Activated CD8-positive, alpha-beta memory T cell treated with anti-CD3 and anti-CD28 coated beads, Interleukin-2, amount 50 U/mL, for 48 hours (primary cell): ENCODE results near the gene CRYGN.

Experiments
- DNase-seq: peaks from one replicate; pipeline ENCODE4 v3.0.0-alpha.2; 2020

CRYGN gene

GRCh38 chr7:151389096-151389767 lies 50.7 kb downstream of the CRYGN start:
- DNase-seq, result no peak

DNA sequence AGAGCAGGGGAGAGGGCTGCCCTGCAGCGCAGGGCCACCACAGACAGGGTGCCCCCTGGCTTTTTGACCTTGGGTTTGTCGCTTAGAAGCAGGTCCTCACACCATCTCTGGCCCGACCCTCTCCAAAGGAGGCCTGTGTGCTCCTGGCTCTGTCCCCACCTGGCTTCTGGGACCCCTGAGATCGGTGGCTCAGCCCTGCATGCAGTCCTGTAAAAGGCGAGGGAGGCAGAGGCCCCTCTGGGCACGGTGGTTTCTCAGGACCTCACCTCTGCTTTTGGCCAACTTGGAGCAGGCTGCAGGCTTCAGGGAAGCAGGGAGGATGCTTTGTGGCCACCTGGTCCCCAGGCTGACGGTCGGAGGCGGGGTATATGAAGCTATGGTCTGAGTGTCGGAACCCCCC lies 51.5 kb downstream of the CRYGN start:
- DNase-seq, result no peak

- DNase-seq, result no peak
Observed at GRCh38 chr7:151388007-151388297, 52.0 kb downstream of the CRYGN start.

DNA sequence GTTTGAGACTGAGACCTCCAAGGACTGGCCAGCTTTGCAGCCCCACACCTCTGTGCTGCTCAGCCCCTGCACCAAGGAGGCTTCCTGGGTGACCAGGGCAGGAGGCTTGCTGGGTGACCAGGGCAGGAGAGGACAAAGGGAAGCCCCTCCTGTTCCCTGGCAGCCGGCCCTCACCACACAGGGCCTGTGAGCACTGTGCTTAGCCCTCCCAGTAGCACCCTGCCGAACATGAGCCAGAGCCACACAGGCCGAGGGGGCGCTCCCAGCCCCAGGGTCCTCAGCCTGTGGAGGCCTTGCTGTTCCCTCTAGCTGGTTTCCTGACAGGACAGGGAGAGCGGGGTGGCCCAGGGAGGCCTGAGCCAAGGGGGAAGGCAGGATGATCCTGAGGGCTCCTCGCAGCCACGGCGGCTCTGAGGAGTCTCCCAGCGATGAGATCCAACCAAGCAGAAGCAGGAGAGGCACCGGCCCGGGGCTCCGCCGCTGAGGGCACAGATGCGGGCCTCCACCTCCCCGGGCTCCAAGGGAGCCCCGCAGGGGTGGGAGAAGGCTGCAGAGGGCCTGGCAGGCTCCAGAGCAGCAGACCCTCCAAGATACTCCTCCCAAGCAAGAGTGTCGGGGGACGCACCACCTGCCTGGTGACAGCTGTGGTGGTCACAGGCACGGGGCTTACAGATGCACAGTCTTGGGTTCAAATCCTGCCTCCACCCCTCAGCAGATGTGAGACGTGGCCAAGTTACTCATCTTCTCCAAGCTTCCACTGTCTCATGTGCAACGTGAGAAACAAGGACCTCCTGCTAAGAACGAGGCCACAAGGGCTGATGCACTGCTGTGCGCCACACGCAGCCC lies 52.6 kb downstream of the CRYGN start:
- DNase-seq, result no peak

GRCh38 chr7:151386301-151387160 lies 53.4 kb downstream of the CRYGN start:
- no peak for DNase-seq

DNA sequence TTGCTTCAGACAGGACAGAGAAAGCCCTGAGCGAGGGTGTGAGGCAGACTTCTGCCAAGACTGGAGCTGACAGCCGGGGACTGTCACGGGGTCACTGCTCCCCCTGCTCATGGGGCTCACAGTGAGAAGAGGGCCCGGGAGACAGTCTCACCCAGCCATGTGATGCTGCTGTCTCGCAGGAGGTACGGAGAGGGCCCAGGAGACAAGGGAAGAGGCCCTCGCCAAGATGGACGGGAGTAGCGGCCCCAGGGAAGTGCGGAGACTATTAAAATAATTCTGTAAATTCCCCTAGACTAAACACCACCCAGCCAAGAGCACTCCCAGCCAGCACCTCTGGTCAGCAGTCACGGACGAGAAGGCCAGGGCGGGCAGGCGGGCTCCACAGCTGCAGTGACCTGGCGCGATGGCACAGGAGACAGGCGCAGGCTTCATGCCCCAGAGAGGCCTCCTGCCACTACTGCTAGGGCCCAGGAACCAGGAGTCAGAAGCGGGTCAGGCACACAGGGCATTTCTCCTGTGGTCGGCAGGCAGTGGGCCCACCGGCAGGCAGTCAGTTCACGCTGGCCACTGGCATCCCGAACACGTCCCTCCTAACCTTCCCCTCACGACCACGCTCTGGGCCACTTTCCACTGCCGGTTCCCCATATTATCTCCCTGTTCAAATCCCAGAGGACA lies 54.2 kb downstream of the CRYGN start:
- DNase-seq, result no peak

DNA sequence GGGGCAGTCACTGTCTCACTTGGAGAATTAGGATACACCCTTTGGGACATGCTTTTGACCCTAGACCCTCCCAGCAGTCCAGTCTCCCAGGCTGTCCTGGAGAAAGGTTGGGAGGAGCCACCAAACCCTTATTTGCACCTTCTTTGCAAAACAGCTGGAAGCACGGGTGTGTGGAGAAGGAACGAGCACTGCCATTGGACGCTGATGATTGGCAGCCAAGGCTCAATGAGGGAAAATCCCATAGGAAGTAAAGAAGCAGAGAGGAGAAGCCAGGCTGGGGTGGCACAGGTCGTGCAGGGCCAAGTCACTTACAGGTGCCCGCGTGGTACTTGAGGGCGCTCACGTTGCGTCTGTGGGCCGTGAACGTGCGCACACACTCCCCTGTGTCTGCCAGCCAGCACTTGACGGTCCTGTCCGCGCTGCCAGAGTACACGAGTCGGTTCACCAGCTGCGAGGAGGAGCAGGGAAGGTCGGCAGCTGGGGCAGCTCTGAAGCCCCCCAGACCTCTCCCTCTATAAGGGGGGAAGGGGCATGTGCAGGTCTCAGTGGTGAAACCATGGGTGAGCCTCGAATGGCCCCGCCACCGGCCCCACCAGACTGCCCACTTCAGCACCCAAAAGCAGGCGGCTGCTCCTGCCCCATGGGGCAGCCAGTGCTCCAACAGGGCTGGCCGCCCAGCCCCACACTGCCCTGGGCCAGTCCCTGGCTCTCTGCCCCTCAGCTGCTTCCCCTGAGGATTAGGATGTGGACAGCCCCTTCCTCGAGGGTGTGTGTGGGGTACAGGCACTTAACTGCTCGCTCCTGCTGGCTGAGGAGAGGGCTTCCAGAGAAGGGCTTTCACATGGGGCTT lies 54.9 kb downstream of the CRYGN start:
- DNase-seq, result no peak

- no peak for DNase-seq
Observed at GRCh38 chr7:151384352-151384697, 55.6 kb downstream of the CRYGN start.

- no peak for DNase-seq
Observed at GRCh38 chr7:151383638-151384351, 56.1 kb downstream of the CRYGN start.

DNA sequence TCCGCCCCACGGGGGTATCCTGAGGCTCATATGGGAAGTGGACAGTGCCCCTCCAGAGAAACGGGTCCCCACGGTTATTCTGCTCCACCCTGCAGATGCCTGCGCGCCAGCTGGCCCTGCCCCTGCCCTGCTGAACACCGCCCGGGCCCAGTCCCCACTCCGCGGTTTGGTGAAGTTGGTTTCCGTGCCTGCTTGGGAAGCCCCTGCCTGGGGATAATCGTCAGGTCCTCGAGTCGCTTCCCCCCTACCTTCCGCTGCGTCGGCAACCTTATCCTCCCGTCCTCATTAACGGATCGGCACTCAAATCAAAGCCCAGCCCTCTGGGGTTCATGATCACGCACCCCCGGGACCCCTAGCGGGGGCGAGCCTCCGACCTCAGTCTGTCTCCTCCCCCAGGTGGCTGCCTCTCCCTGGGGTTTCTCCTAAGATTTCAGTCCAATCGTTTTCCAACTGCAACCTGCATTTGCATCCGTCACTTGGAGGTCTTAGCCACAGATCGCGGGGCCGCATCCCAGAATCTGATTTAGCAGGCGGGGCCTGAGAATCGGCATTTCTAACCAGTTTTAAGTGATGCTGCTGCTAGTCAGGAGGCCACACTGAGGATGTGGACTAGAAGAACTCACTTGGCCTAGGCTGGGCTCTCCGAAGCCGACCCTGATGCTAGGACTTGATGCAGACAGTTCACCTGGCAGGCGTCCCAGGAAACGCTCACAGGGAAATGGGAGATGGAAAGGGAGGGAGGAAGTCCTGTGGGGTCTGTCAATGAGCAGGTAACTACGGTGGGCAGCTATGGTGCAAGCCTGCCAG lies 57.7 kb downstream of the CRYGN start:
- no peak for DNase-seq

- DNase-seq, result peak; percentile 59
Observed at GRCh38 chr7:151381348-151382078, 58.4 kb downstream of the CRYGN start.

DNA sequence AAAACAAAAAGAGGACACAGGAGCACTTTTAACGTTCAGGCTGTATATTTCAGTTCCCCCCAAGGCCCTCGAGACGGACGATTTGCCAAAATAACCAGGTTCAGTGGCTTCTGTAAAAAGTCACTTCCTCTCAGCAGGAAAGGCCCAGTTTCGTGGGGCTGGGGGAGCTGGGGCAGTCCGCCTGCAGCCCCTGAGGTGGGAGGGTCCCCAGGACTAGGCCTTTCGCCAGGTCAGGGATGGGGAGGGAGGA lies 58.9 kb downstream of the CRYGN start:
- no peak for DNase-seq

- DNase-seq, result no peak
Observed at GRCh38 chr7:151380199-151381097, 59.5 kb downstream of the CRYGN start.

DNA sequence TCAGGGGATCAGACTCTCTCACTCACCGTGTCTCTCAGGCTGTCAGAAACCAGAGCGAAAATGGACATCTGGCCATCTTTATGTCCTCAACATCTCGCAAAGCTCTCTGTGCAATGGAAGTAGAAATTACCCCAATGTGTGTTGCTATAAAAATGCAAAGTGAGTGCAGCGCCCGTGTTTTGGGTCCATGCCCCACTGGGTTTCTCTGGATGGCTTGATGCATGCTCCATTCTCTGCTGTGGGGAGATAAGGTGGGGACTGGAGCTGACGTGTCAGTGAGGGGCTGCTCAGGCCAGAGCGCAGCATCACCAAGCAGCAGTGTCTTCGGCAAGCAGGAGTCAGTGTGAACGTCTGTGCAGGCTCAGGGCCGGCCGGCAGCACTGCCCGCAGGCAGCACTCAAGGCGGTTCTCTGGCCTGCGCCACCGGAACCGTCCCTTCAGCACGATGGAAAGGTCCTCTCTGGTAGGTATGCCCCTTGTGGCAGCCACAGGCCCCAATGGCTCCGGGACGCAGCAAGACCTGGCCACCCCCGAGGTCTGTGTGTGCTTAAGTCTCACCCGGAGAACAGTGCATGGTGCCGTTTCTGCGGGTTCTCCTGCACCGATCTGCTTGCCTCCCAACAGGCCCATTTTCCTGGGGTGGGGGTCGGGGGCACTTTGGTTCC lies 60.3 kb downstream of the CRYGN start:
- no peak for DNase-seq

DNA sequence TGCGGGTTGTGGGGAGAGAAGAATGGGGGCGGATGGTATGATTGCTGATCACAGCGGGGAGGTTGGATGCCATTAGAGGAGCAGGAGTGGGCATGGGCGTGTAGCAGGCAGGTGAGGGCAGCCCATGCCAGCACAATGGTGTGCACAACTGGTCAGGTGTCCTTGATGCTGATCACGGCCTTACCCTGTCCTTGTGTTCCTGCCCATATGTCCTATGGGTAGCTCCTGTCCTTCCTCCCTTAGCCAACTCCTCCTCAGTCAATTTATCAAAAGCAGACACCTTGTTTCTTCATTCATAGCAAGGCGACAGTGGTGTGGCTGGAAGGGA lies 60.8 kb downstream of the CRYGN start:
- DNase-seq, result no peak
